ENCODE results near the gene NOXRED1. TPM values are rescaled to one million over a fixed set of nuclear protein-coding genes. Genes with fewer than 3 reads are reported as not detected.

The NOXRED1 gene
- total and polyA plus RNA-seq, 2 experiments from 2014 or later: 0.24 TPM; not detected in 1

GRCh38 chr14:77375164-77375950, 48.0 kb downstream of the NOXRED1 start (continued):
- TF ChIP-seq CTCF (conservative IDR thresholded peaks at IDR 0.05; ENCODE audit: low read depth in 2 of 2): no peak
- no peak for TF ChIP-seq EZH2phosphoT487 (IDR thresholded peaks at IDR 0.05; ENCODE audit: unreplicated experiment)
- no peak for TF ChIP-seq REST (IDR thresholded peaks at IDR 0.05; ENCODE audit: unreplicated experiment)
- TF ChIP-seq NANOG (IDR thresholded peaks at IDR 0.05; ENCODE audit: borderline replicate concordance): no peak
- no peak for TF ChIP-seq EZH2 (IDR thresholded peaks at IDR 0.05; ENCODE audit: low read depth, unreplicated experiment)
- no peak for TF ChIP-seq ZNF114 (CRISPR knock-in tag; IDR thresholded peaks at IDR 0.05)
- no peak for TF ChIP-seq POLR2AphosphoS5 (IDR thresholded peaks at IDR 0.05; ENCODE audit: low read depth)
- no peak for TF ChIP-seq CREB1 (CRISPR knock-in tag; IDR thresholded peaks at IDR 0.05; ENCODE audit: low read depth)

DNA sequence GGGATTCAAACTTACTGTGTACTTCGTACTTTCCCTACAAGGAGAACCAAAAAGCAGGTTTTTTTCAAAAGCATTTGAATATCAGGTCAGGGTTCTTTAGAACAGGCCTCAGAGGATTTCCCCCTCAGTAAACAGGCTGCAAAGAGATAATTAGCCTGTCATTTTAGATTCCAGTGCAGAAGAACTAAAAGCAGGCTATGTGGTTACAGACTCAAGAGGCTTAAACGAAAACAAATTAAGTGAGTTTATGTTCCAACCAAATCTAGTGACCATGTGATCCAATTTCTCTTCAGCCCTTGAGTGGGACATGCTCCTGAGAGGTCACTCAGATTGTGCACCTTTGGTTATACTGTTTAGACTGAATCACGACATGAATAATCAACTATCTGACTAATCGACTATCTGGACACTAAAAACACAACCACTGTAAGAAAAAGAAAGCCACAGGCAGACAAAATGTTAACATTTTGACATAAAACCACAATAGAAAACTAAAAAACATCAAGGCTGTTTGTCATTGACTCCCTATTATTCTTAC, 51.0 kb downstream of the NOXRED1 start:
- Histone ChIP-seq H4K20me1 (replicated peaks; ENCODE audit: insufficient read depth) (no peaks in the 10 kb centered on the region), H3K4me3 (no peak overlapping the region), H3K4me1 (ENCODE audit: insufficient read depth) (no peaks in the 10 kb centered on the region; the same call in 1 of the 2 replicates), H3K27me3 (ENCODE audit: insufficient read depth) (no peaks in the 10 kb centered on the region), H3K4me2 (no peak overlapping the region), H3K36me3 (ENCODE audit: insufficient read depth) (no peaks in the 10 kb centered on the region), H3K9me2 (ENCODE audit: insufficient read depth) (no peaks in the 10 kb centered on the region), H3K27ac (ENCODE audit: low read depth) (no peak overlapping the region), H3K79me2 (replicated peaks; ENCODE audit: insufficient read depth) (0 out of 2 replicates have a peak, but pooled peaks cover 3% of the 10 kb centered on the region), H2AFZ (no peak overlapping the region), H3F3A (replicated peaks; ENCODE audit: low read depth) (no peaks in the 10 kb centered on the region)
- ATAC-seq (no peak), DNase-seq (ENCODE audit: low spot score) (no peak)
- no peak overlapping the region for H3K27ac Mint-ChIP-seq
- peaks cover 21% of the 10 kb centered on the region for H3K4me1 Mint-ChIP-seq
- H3K36me3 Mint-ChIP-seq (ENCODE audit: low read depth): no peaks in the 10 kb centered on the region
- no peaks in the 10 kb centered on the region for H3K9me3 Mint-ChIP-seq
- peaks cover 5% of the 10 kb centered on the region for H3K27me3 Mint-ChIP-seq (ENCODE audit: insufficient read depth, low read depth, poor library complexity)
- no peak overlapping the region for H3K4me3 Mint-ChIP-seq
- TF ChIP-seq JUNB (IDR thresholded peaks at IDR 0.05; ENCODE audit: unreplicated experiment) (no peak), ZNF462 (CRISPR knock-in tag; IDR thresholded peaks at IDR 0.05) (no peak)
